GM19193 (cell line): ENCODE measurements around the gene INKA1.

Source experiments
- POLR2A ChIP-seq: IDR thresholded peaks from 4 replicates; pipeline ENCODE4 v1.6.1; 2011; ENCODE audit not compliant: insufficient read depth, insufficient read length; ENCODE audit errors: extremely low read depth

Gene INKA1

GRCh38 chr3:49802719-49803464, at the start of gene INKA1:
Gene INKA1 (plus strand): TSS chr3:49803261. CDS start chr3:49803393, 132 bp downstream.
- peak; percentile 40 for TF ChIP-seq POLR2A

GRCh38 chr3:49754536-49754935, 48.5 kb upstream of the INKA1 start:
- TF ChIP-seq POLR2A, result no peak

GRCh38 chr3:49756036-49756435, 47.0 kb upstream of the INKA1 start:
- no peak for TF ChIP-seq POLR2A

DNA sequence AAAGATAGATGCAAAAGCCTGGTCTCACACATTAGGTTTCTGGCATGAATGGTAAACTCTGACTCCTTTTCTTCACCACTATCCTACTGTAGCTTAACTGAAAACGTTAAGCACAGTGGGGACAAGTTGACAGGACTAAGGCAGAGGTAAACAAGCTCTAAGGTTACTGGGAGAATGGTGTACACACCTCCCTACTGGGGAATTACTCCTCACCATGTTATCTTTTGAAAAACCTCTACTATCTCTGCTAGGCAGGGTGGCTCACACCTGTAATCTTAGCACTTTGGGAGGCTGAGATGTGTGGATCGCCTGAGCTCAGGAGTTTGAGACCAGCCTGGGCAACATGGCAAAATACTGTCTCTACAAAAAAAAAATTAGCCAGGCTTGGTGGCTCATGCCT, 45.9 kb upstream of the INKA1 start:
- TF ChIP-seq POLR2A, result no peak

- TF ChIP-seq POLR2A, result no peak
These were observed 43.8 kb upstream of the INKA1 start for GRCh38 chr3:49759226-49759625.

DNA sequence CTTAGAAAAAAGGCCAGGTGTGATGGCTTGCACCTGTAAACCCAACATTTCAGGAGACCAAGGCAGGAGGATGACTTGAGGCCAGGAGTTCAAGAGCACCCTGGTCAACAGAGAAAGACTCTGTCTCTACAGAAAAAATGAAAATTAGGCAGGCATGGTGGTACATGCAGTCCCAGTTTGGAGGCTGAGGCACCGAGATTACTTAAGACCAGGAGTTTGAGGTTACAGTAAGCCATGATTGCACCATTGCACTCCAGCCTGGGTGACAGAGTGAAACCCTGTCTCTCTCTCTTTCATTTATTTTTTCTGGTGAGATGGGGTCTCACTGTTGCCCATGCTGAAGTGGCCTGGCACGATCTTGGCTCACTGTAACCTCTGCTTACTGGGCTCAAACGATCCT, 41.4 kb upstream of the INKA1 start:
- TF ChIP-seq POLR2A, result no peak

- no peak for TF ChIP-seq POLR2A
These were observed 39.1 kb upstream of the INKA1 start for GRCh38 chr3:49763981-49764380.

DNA sequence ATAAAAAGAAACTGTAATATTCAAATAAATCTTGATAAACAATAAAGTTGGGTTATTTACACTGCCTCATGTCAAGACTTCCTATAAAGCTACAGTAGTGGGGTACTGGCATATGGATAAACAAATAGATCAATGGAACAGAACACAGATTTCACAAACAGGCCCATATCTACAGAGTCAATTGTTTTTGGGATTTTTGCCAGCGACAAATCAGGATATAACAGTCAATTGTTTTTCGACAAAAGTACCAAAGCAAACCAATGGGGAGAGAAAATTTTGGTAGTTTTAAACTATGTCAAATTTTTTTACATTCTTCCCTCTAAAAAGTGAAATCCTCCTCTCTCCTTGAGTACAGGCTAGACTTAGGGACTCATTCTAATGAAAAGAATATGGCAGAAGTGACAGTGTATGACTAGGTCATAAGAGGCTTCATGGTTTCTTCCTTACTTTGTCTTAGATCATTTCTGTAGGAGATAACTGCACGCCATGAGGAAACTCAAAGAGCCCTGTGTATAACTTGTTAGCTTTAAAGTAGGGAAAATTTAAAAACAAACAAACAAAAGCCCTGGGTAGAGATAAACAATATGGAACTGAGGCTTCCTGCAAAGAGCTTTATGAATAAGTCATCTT, 33.7 kb upstream of the INKA1 start:
- TF ChIP-seq POLR2A, result no peak

DNA sequence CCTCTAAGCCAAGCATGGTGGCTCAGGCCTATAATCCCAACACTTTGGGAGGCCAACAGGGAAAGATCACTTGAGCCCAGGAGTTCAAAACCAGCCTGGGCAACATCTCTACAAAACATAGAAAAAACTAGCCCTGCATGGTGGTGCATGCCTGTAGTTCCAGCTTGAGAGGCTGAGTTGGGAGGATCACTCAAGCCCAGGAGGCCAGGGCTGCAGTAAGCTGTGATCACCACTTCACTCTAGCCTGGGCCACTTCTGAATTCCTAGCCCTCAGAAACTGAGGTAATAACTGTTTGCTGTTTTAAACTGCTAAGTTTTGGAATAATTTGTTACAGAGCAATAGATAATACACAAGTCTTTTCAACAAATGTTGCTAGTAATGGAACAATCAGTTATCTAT, 33.1 kb upstream of the INKA1 start:
- TF ChIP-seq POLR2A, result no peak

DNA sequence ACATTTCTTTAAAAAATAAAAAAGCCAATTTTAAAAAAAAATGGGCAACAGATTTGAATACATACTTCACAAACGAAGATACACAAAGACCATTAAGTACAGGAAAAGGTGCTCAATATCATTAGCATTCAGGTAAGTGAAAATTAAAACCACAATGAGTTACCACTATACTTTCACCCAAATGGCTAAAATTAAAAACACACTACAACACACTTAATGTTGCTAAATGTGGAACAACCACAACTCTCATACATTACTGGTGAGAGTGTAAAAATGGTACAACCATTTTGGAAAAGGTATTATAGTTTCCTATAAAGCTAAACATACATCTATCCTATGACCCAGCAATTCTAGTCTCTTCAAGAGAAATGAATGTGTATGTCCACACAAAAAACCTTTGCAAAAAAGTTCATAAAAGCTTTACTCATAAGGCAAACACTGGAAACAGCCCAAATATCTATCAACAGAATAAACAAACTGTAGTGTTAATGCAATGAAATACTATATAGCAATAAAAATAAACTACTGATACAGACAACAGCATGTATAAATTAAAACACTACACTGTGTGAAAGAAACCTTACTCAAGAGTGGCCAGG, 31.6 kb upstream of the INKA1 start:
- TF ChIP-seq POLR2A, result no peak

DNA sequence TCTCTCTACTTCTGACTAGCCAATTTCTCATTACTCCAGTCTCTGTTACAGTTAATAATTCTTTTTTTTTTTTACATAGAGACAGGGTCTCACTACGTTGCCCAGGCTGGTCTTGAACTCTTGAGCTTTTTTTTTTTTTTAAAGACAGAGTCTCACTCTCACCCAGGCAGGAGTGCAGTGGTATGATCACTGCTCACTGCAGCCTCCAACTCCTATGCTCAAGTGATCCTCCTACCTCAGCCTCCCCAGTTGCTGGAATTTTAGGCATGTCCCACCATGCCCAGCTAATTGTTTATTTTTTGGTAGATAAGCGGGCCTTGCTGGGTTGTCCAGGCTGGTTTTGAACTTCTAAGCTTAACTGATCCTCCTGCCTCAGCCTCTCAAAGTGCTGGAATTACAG, 30.4 kb upstream of the INKA1 start:
- TF ChIP-seq POLR2A, result no peak

- TF ChIP-seq POLR2A, result no peak
These were observed 27.5 kb upstream of the INKA1 start for GRCh38 chr3:49775538-49775937.

DNA sequence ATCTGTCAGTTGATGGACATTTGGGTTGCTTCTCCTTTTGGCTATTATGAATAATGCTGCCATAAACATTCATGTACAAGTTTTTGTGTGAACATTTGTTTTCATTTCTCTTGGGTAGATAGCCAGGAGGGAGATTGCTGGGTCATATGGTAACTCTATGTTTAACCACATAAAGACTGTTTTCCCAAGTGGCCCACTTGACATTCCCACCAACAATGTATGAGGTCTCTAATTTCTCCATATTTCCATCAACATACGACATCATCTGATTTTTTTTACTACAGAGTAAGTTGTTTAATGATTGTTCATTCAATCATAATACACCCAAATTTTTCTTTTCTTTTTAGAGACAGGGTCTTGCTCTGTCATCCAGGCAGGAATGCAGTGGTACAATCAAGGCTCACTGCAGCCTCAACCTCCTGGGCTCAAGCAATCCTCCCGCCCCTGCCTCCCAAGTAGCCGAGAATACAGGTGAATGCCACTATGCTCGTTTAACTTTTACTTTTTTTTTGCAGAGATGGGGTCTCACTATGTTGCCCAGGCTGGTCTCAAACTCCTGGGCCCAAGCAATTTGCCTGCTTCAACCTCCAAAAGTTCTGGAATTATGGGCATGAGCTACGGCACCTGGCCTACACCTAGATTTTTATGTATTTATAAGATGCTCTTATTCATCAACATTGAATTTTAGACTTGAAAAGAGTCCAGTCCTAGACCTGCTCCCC, 23.5 kb upstream of the INKA1 start:
- no peak for TF ChIP-seq POLR2A

GRCh38 chr3:49780080-49780974, 22.7 kb upstream of the INKA1 start:
- no peak for TF ChIP-seq POLR2A
